HG03139 (cell line): Measurements from ENCODE around the gene CAMKK2.
"Not testable (repeated sequence)": the region's sequence is repeated elsewhere in the genome, so short reads cannot be mapped to it uniquely, and the experiment has no call there.

Experiments
- ATAC-seq: cut with Tn5 transposase; IDR thresholded peaks from one replicate; pipeline ENCODE4 v1.9.1; 2021; ENCODE audit not compliant: unreplicated experiment

The CAMKK2 gene

DNA sequence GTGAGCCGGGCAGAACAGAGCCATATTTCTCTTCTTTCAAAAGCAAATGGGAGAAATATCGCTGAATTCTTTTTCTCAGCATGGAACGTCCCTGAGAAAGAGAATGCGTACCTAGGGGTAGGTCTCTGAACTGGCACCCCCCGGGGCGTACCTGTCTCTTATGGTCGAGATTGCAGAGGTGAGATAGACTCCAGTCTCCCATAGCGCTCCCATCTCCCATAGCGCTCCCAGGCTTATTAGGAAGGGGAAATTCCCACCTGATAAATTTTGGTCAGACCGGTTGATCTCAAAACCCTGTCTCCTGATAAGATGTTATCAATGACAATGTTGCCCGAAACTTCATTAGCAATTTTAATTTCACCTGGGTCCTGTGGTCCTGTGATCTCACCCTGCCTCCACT lies 16.0 kb downstream of the CAMKK2 start:
- ATAC-seq: not testable (repeated sequence)

DNA sequence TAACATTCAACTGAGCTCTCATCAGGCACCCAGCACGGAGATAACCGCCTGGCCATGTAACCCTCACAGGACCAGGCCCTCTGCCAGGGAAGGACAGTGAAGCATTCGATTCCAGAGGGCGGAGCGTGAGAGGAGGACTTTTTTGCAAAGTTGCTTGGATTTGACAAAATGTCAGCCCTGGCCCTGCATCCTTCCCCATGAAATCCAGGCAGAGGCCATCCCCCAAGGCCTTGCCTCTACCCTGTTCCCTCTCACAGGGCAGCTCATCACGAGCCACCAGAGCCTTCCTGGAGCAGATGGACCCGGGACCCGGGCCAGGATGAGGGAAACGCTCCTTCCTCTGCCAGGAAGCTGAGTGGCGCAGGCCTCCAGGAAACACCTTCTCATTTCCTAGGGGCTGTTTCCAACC lies 17.0 kb downstream of the CAMKK2 start:
- ATAC-seq: no peak

DNA sequence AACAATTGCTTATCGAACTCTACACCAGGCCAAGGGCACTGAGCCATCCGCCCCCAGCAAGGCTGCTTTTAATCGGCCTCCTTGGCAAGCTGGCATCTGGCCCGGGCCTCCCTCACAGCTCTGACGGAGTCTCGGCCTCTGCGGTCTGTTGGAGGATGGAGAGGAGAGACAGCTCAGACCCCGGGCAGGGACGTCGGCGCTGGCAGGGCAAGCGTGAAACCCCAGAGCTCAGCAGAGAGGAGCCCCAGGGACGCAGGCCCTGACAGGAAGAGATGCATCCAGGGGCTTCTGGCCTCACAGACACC lies 17.5 kb downstream of the CAMKK2 start:
- ATAC-seq: no peak

DNA sequence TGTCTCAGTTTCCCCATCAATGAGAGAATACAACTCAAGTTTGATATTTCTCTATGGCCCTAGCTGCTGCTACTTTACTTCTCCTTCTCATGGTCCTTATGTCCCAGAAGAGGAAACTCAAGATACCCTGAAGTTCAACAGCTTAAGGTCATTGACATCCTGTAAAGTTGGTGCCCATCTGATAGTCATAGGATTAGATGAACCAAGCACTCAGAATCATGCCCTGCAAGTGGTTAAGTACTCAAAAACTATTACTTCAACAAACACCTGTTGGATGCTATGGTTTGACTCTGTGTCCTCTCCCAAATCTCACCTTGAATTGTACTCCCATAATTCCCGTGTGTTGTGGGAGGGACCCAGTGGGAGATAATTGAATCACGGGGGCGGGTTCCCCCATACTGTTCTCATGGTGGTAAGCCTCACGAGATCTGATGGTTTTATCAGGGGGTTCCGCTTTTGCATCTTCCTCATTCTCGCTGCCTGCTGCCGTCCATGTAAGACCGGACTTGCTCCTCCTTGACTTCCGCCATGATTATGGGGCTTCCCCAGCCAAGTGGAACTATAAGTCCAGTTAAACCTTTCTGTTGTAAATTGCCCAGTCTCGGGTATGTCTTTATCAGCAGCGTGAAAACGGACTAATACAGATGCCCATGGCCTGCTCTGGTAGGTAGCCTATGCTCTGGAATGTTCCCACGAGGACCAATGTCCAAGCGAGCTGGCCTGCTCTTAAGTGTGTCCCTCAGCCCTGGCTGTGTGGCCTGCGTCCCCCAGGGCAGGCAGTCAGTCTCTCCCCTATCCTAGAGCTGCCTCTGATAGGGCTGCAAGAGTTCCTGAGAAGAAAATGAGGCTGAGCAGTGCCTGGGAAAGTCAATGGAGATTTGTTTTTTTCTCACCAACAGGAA lies 18.1 kb downstream of the CAMKK2 start:
- no peak for ATAC-seq

DNA sequence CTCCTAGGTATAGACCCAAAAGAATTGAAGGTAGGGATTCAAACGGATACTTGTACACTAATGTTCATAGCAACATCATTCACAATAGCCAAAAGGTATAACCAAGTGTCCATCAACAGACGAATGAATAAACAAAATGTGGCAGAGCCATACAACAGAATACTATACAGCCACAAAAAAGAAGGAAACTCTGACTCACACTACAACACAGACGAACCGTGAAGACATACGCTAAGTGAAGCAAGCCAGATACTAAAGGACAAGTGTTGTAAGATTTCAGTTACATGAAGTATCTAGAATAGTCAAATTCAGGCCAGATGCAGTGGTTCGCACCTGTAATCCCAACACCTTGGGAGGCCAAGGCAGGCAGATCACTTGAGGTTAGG lies 19.1 kb downstream of the CAMKK2 start:
- ATAC-seq: no peak

DNA sequence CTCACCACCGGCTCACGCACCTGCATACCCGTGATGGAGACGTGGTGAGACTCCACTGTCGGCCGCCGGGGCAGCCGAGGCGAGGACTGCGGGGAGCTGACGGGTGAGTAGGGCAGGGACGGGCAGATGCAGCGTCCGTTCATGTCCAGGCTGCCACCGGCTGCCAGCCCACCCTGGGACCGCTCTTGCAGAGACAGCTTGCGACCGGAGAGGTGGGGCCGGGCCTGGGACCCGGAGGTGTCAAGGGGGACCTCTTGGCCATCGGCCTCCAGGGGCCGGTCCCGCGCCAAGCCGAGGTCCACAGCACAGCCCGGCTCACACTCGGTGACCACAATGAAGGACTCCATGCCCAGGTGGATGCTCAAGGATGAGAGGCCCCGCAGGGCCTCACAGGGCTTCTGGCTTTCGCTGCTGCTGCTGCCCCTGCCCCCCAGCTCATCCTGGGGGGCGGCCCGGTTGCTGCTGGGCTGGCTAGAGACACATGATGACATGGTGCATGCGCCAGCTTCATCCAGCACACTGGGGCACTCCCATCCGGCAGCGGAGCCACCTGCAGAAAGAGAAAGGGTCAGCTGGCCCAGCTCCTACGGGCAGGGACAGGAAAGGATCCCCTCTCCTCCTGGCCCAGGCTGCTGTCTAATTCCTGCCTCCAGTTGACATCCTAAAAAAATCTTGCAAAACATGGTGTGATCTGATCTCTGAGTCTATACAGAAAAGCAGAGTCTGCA lies 22.3 kb downstream of the CAMKK2 start:
- ATAC-seq: no peak

DNA sequence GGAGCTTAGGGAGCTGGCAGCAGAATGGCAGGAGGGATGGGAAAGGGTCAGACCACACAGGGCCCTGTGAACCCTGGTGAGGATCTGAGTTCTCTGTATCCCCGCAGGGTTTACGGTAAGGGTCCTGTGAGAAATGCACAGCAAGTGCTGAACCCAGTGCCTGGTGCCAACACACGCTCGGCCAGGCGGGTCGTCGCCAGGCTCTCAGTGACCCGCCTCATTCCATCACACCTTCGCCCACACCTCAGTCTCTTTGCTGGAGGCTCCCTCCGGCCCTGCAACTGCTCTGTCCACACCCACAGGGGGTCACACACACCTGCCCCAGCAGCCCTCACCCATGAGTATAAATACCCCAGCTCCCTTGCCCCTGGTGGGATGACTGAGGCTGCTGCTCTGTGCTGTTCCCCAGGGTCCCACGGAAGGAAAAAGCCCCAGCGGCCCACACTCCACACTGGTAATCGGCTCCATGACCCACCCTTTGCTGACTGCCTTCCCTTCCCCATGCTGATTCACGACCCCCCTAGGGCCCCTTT lies 23.1 kb downstream of the CAMKK2 start:
- ATAC-seq: no peak

DNA sequence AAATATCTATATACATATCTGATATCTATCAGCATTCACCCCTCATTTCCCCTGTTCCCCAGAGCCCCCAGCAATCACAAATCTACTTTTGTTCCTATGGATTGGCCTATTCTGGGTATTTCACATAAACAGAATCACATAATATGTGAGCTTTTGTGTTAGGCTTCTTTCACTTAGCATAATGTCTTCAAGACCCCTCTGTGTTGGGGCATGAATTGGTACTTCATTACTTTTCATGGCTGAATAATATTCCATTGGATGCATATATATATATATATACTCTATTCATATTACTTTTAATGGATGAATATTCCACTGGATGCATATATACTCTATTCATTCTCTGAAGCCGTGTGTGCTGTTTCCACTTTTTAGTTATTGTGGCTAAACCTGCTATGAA lies 28.7 kb downstream of the CAMKK2 start:
- ATAC-seq: no peak

DNA sequence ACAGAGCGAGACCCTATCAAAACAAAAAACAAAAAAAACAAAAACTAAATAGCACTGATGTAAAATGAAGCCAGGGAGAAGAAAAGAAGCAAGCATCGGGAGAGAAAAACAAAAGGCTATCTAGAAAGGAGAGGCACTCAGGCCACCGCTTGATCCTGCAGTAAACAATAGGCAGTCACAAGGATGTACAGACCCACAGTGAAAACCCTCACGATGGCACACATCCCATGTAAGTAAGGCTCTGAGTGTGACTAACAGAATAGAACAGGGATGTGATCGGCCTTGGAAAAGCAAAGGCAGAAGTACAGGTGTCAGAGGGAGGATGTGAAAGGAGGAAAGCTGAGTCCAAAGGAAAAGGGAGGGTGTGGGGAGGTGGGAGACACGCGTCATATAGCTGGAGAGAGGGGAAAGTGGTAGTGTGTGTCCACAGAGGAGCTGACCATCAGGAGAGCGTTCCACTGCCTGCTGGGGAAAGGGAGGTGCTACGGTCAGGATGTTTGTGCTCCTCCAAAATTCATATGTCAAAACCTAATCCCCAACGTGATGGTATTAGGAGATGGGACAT lies 31.5 kb downstream of the CAMKK2 start:
- ATAC-seq: no peak

DNA sequence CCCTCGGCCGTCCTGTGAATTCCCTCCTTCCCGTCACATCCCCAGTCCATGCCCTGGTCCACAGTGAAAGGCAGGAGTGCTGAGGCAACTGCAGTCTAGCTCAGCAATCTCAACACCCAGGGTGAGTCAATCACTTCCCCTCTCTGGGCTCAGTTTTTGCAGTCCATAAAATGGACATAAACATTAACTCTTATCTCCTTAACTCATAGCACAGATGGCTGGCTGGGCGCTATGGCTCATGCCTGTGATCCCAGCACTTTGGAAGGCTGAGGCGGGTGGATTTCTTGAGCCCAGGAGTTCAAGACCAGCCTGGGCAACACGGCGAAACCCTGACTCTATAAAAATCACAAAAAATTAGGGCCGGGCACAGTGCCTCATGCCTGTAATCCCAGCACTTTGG lies 32.4 kb downstream of the CAMKK2 start:
- no peak for ATAC-seq

DNA sequence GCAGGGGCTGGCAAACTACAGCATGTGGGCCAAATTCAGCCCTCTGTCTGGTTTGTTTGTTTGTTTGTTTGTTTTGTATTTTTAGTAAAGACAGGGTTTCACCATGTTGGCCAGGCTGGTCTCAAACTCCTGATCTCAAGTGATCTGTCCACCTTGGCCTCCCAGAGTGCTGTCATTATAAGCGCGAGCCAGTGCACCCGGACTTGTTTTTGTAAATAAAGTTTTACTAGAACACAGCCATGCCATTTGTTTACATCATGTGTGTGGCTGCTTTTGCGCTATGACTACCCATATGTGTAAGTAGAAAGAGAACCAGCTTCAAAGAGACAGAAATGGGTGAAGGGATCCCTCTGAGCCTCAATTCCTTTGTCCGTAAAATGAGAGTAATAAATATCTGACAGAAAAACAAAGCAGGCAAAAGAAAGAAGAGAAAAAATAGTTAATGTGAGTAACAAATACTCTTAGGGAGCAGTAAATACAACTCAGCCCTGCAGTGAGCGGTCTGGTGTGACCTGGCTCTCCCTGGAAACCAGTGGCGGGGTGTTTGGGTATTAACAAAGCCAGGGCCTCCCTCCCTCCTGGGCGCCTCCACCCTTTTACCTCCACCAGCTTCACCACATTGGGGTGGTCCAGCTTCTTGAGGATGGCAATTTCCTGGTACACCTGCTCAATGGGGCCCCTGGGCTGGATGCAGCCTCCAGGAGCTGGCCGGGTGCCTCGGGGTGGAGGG lies 33.1 kb downstream of the CAMKK2 start:
- ATAC-seq: no peak

DNA sequence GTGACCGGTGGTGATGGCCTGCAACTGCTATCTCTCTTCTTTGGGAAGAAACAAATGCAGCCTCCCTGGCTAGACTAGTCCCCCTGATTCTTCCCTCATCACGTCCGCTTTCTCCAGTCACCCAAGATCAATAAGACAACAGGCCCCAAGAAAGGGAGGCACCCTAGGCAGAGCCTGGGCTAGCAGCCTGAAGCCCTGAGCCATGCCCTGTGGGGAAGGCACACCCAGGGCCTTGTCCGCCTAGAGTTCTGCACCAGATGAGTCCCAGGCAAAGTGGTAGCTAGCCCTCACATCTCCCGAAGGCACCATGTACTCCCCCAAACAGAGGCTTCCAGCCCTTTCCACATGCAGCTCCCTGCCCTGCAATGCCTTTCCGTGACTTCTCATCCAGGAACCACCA lies 35.1 kb downstream of the CAMKK2 start:
- no peak for ATAC-seq

DNA sequence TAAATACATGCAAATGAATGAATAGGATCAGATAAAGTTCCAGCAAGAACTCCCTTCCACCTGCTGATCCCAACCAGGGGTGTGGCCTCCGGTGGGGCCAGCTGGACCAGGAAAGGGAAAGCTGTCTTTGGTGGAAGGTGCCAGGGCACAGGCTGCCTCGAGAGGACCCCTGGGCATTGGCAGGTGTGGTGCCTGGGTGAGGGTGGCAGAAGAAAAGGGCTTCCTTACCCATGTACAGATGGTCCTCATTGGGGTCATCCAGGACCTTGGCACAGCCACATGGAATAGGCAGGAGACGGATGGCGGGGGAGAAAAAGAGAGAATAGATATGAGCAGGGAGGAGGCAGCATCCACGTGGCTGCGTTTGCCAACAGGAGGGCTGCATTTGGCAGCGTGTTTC lies 36.4 kb downstream of the CAMKK2 start:
- ATAC-seq: no peak

DNA sequence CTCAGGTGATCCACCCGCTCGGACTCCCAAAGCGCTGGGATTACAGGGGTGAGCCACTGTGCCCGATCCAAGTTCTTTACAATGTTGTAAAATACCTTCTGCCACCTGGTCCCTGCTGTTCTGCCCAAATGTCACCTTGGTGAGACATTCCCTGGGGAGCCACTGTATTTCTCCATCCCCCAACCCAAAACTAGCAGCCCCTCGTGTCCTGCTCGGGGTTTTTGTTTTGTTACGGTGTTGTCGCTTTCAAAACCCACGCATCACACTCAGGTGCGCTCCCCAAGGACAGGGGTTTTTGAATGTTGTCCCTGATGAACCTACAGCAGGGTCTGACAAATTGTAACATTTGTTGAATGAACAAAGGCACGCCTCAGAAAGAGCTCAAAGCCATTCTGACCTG lies 37.4 kb downstream of the CAMKK2 start:
- no peak for ATAC-seq

DNA sequence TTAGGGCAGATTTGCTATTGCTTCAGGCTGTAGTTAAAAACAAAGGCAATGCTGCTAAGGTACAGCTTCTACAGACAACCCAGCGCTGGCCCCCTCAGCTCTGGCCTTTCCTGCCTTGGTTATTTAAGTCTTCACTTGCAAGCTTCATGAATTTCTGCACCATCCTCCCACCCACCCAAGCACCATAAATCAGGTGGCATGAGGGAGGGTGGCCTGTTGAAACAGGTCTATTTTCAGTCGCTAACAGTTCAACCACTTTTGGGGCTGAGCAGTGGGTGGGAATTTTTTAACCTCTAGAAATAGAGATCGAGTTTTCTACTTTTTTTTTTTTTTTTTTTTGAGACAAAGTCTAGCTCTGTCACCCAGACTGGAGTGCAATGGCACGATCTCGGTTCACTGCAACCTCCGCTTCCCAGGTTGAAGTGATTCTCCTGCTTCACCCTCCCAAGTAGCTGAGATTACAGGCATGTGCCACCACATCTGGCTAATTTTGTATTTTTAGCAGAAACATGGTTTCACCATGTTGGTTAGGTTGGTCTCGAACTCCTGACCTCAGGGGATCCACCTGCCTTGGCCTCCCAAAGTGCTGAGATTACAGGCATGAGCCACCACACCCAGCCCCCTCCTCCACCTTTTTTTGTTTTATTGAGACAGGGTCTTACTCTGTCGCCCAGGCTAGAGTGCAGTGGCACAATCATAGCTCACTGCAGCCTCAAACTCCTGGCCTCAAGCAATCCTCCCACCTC lies 38.6 kb downstream of the CAMKK2 start:
- not testable (repeated sequence) for ATAC-seq

DNA sequence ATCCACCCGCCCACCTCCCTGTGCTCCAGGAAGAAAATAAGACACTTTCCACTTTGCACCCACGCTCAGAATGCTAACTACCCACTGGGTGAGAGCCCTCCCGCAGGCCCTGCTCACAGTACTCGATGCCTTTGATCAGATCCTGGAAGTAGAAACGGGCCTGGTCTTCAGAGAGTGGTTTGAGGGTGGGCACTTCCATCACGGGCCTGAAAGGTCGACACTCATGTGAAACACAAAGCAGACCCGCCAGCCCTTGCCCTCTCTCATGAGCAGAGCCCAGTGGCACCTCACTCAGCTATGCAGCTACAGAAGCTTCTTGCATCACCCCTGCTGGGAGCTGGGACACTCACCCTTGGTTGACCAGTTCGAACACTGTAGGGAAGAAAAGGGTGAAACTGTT lies 41.1 kb downstream of the CAMKK2 start:
- ATAC-seq: no peak

DNA sequence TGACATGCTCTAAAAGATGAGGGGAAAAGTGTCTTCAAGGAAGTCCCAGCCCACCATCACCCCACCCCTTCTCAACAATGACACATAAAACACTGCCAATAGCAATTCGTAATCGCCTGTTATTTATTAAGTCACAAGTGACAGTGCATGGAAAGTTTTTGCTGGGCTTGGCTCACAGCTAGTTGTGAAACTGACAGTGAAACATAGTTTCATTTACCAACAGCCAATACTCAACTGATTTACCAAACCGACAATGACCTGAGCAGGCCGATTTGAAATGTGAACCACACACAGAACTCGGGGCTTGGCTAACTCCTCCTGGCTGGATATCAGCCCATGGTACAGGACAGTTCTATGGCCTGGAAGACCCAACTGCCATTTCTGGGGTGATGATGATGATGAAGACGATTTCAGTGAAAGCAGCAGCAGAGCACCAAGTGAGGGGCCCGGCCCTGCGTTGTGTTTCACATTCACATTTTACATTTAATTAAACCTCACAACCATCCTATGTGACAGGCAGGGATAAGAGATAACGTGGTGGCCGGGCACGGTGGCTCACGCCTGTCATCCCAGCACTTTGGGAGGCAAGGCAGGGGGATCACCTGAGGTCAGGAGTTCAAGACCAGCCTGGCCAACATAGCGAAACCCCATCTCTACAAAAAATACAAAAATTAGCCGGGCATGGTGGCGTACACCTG lies 42.7 kb downstream of the CAMKK2 start:
- ATAC-seq: no peak

DNA sequence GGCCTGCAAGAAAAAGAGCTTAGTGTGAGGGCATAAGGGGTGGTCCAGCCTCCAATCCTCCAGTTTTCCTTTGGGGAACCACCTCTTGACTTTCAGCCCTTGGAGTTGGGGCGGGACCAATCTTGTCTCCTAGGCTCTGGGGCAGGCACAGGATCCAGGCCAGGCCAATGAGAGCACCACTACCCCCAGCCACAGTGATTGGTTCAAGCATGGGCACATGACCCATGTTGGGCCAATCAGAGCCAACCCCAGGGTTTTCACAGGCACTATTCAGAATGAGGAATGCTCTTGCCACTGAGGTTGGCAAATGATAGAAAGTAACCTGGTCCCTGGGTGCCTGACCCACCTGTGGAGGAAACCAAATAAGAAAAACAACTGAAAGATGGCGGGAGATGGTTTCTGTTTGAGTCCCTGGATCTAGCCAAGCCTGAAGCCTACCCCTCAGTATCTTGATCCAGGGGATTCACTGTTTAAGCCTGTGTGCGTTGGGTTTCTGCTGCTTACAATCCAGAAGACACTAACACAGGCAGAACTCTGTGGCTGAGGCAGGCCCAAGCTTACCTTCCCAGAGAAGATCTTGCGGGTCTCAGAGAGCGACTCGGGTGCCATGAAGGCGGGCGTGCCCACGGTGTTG lies 43.7 kb downstream of the CAMKK2 start:
- ATAC-seq: no peak

DNA sequence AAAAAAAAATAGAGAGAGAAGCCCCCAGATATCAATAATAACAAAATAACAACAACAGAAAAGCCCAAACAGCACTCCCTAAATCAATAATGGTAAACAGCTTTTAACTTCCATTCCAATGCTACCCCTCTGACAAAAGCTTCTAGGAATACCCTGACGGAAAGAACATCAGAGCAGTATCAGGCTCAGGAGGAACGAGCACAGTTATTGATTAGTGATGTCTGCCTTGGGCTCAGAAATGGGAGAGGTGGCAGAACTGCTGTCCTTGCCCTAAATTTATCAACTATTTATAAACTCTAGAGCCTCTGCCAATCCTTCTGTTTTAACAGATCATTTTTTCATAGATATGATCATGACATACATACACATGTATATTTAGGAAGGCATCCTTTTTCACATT lies 44.7 kb downstream of the CAMKK2 start:
- no peak for ATAC-seq

DNA sequence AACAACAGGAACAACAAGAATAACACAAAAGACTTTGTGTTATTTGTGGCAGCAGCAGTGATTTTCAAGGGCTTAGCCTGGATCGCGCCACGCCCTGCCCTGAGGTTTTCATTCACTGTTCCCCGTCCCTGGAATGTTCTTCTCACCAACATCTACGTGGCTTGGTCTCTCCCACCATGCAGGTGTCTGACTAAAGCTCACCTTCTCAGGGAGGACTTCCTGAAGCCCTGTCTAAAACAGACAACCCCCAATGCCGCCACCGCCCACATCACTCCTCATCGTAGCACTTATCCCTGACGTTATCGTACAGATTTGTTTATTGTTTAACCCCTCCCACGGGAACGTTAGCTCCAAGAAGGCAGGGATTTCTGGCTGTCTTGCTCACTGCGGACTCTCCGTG lies 46.1 kb downstream of the CAMKK2 start:
- no peak for ATAC-seq
